MCF 10A (cell line): ENCODE results near the gene LIPN. TPM values are rescaled to one million over a fixed set of nuclear protein-coding genes. Genes with fewer than 3 reads are reported as not detected.
A peak's percentile ranks its signal among the peaks of the same experiment; 100 is the strongest.

Experiments used
- BruUV-seq: library from RNA; stranded (reverse); fragments of 400-500 nt; replicated peaks from 2 replicates; lab custom pipeline; 2021; lab: Mats Ljungman, UMichigan
- CTCF ChIA-PET: fragments of 300-600 bp; sonication (Branson Sonifier 250); formaldehyde crosslinking; extraction: SDS; loops from one replicate; lab custom pipeline; 2021; ENCODE audit warnings: antibody characterized with exemption, inconsistent platforms; lab: Yijun Ruan, JAX
- POLR2A ChIA-PET: fragments of 300-600, 350-650 bp; sonication (Branson Sonifier 250); formaldehyde crosslinking; extraction: SDS; loops from one replicate; lab custom pipeline; 2020; ENCODE audit warnings: antibody characterized with exemption, inconsistent platforms; lab: Yijun Ruan, JAX
- DNase-seq: peaks from one replicate; pipeline ENCODE4 v3.0.0-alpha.2; 2018; ENCODE audit not compliant: unreplicated experiment
- H3K27ac Mint-ChIP-seq: one replicate; pipeline ENCODE4 v1.8.0; 2022; ENCODE audit warnings: mild to moderate bottlenecking, low read depth, mixed read lengths; ENCODE audit not compliant: unreplicated experiment
- H3K27me3 Mint-ChIP-seq: one replicate; pipeline ENCODE4 v1.8.0; 2022; ENCODE audit warnings: mixed read lengths; ENCODE audit not compliant: insufficient read depth, unreplicated experiment
- H3K36me3 Mint-ChIP-seq: one replicate; pipeline ENCODE4 v1.8.0; 2022; ENCODE audit warnings: mild to moderate bottlenecking, moderate library complexity, mixed read lengths; ENCODE audit not compliant: insufficient read depth, unreplicated experiment
- H3K4me1 Mint-ChIP-seq: one replicate; pipeline ENCODE4 v1.8.0; 2022; ENCODE audit warnings: mixed read lengths; ENCODE audit not compliant: insufficient read depth, unreplicated experiment
- H3K4me3 Mint-ChIP-seq: one replicate; pipeline ENCODE4 v1.8.0; 2022; ENCODE audit warnings: mild to moderate bottlenecking, moderate library complexity, mixed read lengths; ENCODE audit not compliant: unreplicated experiment
- H3K9me3 Mint-ChIP-seq: one replicate; pipeline ENCODE4 v1.8.0; 2022; ENCODE audit warnings: mixed read lengths; ENCODE audit not compliant: unreplicated experiment
- intact Hi-C: fragments of 100-400 bp; cut with micrococcal nuclease; formaldehyde crosslinking; loops from 2 replicates; pipeline ENCODE4 v1.14.1; 2022
- total RNA-seq: library from RNA; stranded (reverse); gene quantifications from 2 replicates; pipeline ENCODE4 v1.2.3, GENCODE V29; 2022
- TF ChIP-seq, protein P1 (sequence below): fragments of 200-600 bp; IDR thresholded peaks from one replicate; pipeline ENCODE4 v1.8.0; 2022; ENCODE audit warnings: antibody characterized with exemption, mild to moderate bottlenecking; ENCODE audit not compliant: unreplicated experiment

The LIPN gene
- total RNA-seq, 1 experiment from 2014 or later: not detected

GRCh38 chr10:88810196-88810961 is 50.6 kb downstream of the LIPN start:
- ChIA-PET POLR2A (interaction anchor here (0.6 to 1.2 kb wide), 4 partner anchors 10 to 955 kb away, joined by 3 to 4 read pairs (median 3); partner anchors contain the start of gene STAMBPL1), CTCF (interaction anchor here (0.6 to 5.0 kb wide), 70 partner anchors 8 to 1831 kb away, joined by 3 to 81 read pairs (median 4); partner anchors contain the start of gene LIPM)
- Mint-ChIP-seq H3K4me3 (no peak overlapping the region), H3K27ac (no peak overlapping the region), H3K9me3 (no peaks in the 10 kb centered on the region), H3K27me3 (no peaks in the 10 kb centered on the region), H3K4me1 (peaks cover 8% of the 10 kb centered on the region), H3K36me3 (no peaks in the 10 kb centered on the region)
- BruUV-seq: no TSS peak
- intact Hi-C loops: loop anchor here (1.0 to 10.0 kb wide), 4 partner anchors 117 to 336 kb away; no protein-coding TSS in a partner anchor
- DNase-seq: peak; percentile 74
- TF ChIP-seq, protein P1, sequence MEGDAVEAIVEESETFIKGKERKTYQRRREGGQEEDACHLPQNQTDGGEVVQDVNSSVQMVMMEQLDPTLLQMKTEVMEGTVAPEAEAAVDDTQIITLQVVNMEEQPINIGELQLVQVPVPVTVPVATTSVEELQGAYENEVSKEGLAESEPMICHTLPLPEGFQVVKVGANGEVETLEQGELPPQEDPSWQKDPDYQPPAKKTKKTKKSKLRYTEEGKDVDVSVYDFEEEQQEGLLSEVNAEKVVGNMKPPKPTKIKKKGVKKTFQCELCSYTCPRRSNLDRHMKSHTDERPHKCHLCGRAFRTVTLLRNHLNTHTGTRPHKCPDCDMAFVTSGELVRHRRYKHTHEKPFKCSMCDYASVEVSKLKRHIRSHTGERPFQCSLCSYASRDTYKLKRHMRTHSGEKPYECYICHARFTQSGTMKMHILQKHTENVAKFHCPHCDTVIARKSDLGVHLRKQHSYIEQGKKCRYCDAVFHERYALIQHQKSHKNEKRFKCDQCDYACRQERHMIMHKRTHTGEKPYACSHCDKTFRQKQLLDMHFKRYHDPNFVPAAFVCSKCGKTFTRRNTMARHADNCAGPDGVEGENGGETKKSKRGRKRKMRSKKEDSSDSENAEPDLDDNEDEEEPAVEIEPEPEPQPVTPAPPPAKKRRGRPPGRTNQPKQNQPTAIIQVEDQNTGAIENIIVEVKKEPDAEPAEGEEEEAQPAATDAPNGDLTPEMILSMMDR: peak; percentile 60

- POLR2A ChIA-PET: no interaction called here
- Mint-ChIP-seq H3K27ac (no peak overlapping the region), H3K27me3 (no peaks in the 10 kb centered on the region), H3K4me3 (no peak overlapping the region), H3K9me3 (no peaks in the 10 kb centered on the region), H3K4me1 (peaks cover 8% of the 10 kb centered on the region), H3K36me3 (no peaks in the 10 kb centered on the region)
- no peak for DNase-seq
- TF ChIP-seq, protein P1: no peak
- BruUV-seq: no TSS peak
- intact Hi-C loops: loop anchor here (10.0 kb wide), 1 partner anchor 338 kb away; no protein-coding TSS in a partner anchor
- CTCF ChIA-PET: interaction anchor here (0.6 to 1.3 kb wide), 3 partner anchors 8 to 374 kb away, joined by 3 read pairs; no protein-coding TSS in a partner anchor
Measured at GRCh38 chr10:88813200-88813599, 53.4 kb downstream of the LIPN start.

DNA sequence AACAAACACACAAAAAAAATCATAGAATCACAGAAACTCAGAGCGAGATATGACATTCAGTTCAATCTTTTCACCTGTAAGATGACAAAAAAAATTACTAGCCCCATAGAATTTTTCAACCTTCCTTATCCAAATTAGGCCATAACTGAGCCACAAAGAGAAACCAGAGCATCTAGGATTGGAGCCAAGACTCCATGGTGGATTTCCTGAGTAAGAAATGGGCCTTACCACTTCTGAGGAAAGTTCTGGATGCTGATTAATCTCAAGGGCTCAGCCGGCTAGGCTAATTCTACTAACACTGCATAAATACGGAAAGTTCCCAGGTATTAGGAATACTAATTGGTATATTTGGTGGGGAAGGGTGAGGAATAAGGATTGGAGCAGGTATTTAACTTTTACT is 59.5 kb downstream of the LIPN start:
- H3K9me3 Mint-ChIP-seq: no peaks in the 10 kb centered on the region
- TF ChIP-seq, protein P1: no peak
- H3K27ac Mint-ChIP-seq: peak overlapping the region; percentile 96
- H3K36me3 Mint-ChIP-seq: no peaks in the 10 kb centered on the region
- intact Hi-C loops: loop anchor here (10.0 kb wide), 1 partner anchor 344 kb away; no protein-coding TSS in a partner anchor
- H3K27me3 Mint-ChIP-seq: no peaks in the 10 kb centered on the region
- POLR2A ChIA-PET: interaction anchor here (0.9 to 1.0 kb wide), 2 partner anchors 24 to 344 kb away, joined by 3 read pairs; no protein-coding TSS in a partner anchor
- BruUV-seq: no TSS peak
- CTCF ChIA-PET: interaction anchor here (1.2 to 2.5 kb wide), 2 partner anchors 9 to 114 kb away, joined by 8 to 9 read pairs; no protein-coding TSS in a partner anchor
- peaks cover 17% of the 10 kb centered on the region for H3K4me1 Mint-ChIP-seq
- no peak overlapping the region for H3K4me3 Mint-ChIP-seq
- no peak for DNase-seq

DNA sequence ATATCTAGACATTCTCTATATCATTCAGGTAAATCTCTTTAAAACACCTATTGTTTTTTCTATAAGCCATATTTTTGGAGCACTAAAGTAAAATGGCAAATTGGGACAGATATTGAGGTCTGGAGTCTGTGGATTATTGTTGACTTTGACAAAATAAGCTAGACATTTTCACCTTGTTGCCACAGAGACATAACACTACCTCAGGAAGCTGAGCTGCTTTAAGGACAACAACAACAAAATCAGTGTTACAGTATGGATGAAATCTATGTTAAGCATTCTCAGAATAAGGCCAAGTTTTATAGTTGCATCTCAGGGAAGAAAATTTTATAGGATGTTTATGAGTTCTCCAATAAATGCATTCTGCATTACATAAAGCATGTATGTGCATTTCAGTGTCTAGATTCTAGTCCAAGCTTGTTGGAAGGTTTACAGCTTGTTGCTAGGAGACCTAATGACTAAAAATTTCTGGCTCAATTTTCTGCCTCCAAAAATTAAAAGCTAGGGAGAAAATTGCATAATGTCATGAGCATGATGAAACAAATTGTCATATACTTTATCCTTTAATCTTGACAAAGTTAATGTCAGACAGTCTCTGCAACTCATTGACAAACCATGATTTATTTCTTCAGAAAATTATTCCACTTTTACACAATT is 61.1 kb downstream of the LIPN start:
- peak; percentile 85 for DNase-seq

More for the DNA sequence above, 61.1 kb downstream of the LIPN start:
- intact Hi-C loops: no loop called here
- Mint-ChIP-seq H3K27me3 (no peaks in the 10 kb centered on the region), H3K9me3 (no peaks in the 10 kb centered on the region), H3K4me3 (no peak overlapping the region), H3K27ac (peak overlapping the region; percentile 96), H3K4me1 (peaks cover 17% of the 10 kb centered on the region), H3K36me3 (no peaks in the 10 kb centered on the region)
- CTCF ChIA-PET: interaction anchor here (1.4 to 7.6 kb wide), 5 partner anchors 11 to 255 kb away, joined by 7 to 66 read pairs (median 18); no protein-coding TSS in a partner anchor
- BruUV-seq: no TSS peak
- TF ChIP-seq, protein P1: no peak
- POLR2A ChIA-PET: interaction anchor here (0.6 to 2.0 kb wide), 17 partner anchors 10 to 336 kb away, joined by 3 to 11 read pairs (median 4); partner anchors contain the start of gene STAMBPL1
